GM20000 (cell line): Measurements from ENCODE around the gene FAM83G.
"Not testable (repeated sequence)": the region's sequence is repeated elsewhere in the genome, so short reads cannot be mapped to it uniquely, and the experiment has no call there.

Experiments used
- DNase-seq: peaks from one replicate; pipeline ENCODE4 v3.0.0; 2012; ENCODE audit warnings: low spot score
- TF ChIP-seq, protein P1 (sequence below): IDR thresholded peaks from 2 replicates; pipeline ENCODE4 v1.5.1; 2012; ENCODE audit warnings: mild to moderate bottlenecking, control low read depth; ENCODE audit errors: extremely low read depth, missing control alignments

The FAM83G gene

DNA sequence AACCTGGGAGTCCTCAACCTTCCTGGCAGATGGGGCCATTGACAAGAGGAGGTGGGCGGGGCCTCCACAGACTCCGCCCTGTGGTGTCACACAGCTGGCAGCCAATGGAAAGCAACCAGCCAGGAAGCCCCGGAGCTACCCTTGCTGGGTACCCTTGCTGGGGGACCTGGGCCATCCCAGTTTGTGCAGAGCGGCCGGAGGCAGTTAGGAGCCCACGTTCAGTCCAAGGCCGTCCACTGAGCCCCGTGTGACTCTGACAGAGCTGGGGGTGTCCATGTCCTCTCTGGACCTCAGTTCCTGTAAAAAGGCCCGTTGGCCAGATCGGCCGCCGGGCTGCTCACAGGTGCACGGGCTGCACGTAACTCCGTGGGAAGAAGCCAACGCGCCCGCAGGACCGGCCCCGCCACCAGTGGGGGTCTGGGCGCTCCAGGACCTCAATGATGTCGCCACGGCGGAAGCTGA lies 17.1 kb upstream of the FAM83G start:
- TF ChIP-seq, protein P1, sequence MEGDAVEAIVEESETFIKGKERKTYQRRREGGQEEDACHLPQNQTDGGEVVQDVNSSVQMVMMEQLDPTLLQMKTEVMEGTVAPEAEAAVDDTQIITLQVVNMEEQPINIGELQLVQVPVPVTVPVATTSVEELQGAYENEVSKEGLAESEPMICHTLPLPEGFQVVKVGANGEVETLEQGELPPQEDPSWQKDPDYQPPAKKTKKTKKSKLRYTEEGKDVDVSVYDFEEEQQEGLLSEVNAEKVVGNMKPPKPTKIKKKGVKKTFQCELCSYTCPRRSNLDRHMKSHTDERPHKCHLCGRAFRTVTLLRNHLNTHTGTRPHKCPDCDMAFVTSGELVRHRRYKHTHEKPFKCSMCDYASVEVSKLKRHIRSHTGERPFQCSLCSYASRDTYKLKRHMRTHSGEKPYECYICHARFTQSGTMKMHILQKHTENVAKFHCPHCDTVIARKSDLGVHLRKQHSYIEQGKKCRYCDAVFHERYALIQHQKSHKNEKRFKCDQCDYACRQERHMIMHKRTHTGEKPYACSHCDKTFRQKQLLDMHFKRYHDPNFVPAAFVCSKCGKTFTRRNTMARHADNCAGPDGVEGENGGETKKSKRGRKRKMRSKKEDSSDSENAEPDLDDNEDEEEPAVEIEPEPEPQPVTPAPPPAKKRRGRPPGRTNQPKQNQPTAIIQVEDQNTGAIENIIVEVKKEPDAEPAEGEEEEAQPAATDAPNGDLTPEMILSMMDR: no peak
- DNase-seq: no peak

DNA sequence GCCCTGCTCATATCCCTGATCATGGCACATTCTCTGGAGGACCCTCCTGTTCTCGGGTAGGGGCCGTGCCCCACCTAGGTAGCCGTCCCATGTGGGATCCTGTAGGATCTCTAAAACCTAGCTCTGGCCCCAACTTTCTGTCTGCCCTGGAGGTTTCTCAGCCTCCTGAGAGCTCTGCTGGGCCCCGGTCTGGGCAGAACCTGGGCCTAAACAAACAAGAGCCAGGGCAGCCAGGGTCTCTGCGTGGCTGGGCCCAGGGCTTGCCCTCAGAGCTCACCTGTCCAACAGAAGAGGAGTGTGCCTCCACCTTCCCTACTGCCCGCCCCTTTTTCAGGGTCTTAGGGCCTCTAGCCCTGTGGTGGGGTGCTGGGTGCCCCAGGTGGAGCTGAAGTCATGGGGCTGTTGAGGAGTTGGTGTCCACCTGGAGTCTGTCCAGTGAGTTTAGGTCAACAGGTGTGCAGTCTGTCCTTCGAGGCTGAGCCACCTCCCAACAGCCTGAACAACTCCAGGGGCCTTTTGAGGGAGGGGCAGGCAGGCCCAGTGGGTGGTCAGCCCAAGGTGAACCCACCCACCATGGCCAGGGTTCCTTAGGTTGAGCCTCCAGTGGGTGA lies 16.6 kb upstream of the FAM83G start:
- not testable (repeated sequence) for DNase-seq

DNA sequence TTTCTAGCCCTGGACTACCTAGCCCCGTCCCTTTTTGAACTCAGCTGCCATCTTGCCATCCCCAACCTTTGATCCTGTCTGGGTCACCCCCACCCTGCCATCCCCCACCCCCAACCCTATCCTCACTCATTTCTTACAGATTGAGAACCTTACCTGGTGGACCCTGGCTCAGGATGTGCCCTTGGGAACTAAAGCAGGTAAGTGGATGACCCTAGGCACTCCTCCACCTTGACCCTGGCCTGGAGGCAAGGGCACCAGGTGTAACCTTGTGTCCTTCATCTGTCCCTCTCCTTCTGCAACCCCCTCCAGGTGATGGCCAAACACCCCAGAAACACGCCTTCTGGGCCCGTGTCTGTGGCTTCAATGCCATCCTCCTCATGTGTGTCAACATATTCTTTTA lies 15.5 kb upstream of the FAM83G start:
- no peak for DNase-seq
- TF ChIP-seq, protein P1: no peak

DNA sequence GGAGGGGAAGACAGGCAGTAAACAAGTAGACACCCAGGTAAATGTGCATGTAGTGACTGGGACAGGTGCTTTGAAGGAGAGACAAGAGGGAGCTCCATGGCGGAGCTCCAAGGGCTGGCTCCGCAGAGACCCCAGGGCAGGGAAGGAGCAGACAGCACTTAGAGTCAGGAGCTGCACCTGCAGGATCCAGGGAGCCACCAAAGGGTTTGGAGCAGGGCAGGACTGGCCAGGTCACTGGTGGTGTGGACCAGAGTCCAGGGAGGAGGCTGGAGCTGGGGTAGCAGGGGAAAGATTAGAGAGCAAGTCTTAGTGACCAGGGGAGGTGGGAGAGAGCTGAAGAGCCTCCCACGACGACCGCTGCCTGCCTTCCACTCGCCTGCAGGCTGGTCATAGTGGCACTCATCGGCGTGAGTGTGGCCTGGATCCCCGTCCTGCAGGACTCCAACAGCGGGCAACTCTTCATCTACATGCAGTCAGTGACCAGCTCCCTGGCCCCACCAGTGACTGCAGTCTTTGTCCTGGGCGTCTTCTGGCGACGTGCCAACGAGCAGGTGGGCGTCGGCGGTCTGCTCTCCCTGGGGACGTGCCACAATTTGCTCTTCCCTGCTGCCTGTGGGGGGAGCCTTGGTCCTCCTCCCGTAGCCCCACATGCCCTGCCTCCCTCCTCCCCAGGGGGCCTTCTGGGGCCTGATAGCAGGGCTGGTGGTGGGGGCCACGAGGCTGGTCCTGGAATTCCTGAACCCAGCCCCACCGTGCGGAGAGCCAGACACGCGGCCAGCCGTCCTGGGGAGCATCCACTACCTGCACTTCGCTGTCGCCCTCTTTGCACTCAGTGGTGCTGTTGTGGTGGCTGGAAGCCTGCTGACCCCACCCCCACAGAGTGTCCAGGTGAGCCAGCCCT lies 14.7 kb upstream of the FAM83G start:
- TF ChIP-seq, protein P1: no peak
- no peak for DNase-seq

DNA sequence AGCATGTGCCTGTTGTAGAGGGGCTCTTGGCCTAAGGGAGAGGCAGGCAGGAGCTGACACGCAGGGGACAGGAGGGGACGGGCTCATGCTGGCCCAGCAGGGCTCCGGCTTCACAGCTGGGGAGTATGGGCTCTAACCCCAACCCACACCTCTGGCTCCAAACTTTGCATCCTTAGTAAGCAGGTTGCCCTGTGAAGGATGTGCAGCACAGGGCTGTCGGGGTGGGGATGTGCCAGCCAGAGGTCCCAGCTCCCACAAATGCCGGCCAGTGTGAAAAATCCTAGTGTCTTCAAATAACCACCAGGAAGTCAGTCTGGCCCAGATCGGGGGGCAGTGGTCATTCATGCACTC lies 14.0 kb upstream of the FAM83G start:
- DNase-seq: no peak
- TF ChIP-seq, protein P1: no peak

DNA sequence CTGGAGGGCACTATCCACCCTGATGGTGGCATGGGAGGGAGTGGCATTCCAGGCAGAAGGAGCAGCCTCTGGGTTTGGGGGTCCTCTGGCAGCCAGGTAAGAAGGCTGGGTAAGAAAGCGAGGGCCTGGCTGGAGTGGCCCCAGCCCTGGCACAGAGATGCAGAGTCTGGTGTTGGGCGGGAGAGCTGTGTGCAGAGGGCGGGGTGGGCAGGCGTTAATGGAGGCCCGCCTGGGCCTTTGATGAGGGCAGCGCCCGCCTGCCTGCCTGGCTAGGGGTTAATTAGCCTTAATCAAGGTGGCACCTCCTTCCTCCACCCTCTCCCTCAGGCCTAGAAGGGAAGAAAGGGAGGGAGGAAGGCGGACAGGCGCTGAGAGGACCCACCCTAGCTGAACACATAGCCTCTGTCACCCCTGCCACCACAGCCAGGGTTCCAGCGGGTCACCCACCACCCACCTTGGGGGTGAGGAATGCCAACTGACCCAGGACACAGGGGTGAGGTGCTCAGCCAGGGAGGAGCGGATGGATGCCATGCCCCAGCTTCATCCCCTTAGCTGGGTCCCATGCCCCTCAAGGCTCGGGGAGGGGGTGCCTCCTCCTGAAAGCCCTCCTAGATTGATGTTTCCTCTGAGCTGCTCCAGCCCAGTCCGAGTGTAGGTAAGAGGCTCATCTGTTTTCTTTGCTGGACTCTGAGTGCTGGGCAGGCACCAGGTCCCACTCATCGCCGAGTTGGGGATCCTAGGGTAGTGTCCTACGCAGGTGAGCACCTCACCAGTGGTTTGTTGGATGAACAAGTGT lies 13.4 kb upstream of the FAM83G start:
- TF ChIP-seq, protein P1: no peak
- no peak for DNase-seq

DNA sequence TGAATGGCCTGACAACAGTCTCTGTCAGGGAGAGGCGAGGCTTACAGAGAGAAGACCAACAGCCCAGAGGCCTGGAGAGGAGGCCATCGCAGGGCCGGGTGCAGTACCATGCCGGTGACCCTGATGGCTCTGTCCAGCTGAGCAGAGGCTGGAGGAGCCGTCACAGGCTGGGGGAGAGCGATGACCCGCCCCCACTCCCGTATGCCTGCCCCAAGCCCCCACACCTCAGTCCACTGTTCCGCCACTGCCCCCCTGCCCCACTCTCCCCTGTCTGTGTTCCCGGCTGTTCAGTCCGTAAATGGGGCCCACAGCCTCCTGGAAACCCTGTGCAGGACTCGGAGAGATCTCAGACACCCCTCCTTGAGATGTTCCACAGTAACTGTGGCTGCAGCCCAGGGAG lies 12.8 kb upstream of the FAM83G start:
- TF ChIP-seq, protein P1: no peak
- no peak for DNase-seq
